A549 (cell line): ENCODE measurements around the gene SLC9A9. TPM values are rescaled to one million over a fixed set of nuclear protein-coding genes. Genes with fewer than 3 reads are reported as not detected.

ENCODE experiments used
- ATAC-seq, 2 experiments: fragments of 200-7000 bp in 1 of 2; fragments of >200 bp in 1 of 2; cut with Nextera tagmentation in 1 of 2; cut with Tn5 transposase in 1 of 2; 3 replicates each; pipeline versions ENCODE4 v1.8.0 to v1.9.1; 2018 to 2020; ENCODE audit warnings: mild to moderate bottlenecking in 1 of 2, moderate library complexity in 1 of 2
- CTCF ChIA-PET: fragments of 300-600 bp; sonication (Branson Sonifier 250); formaldehyde crosslinking; extraction: SDS; loops from one replicate; lab custom pipeline; 2021; ENCODE audit warnings: antibody characterized with exemption, inconsistent platforms; lab: Yijun Ruan, JAX
- POLR2A ChIA-PET: fragments of 350-600 bp; formaldehyde crosslinking; extraction: SDS; loops from one replicate; lab custom pipeline; 2021; ENCODE audit warnings: antibody characterized with exemption, inconsistent platforms; lab: Yijun Ruan, JAX
- DNase-seq, 2 experiments: peaks; one replicate each; pipeline versions ENCODE4 v3.0.0 to v3.0.0-alpha.2; 2011 to 2016; ENCODE audit warnings: low read depth in 1 of 2, low spot score in 1 of 2
- FAIRE-seq: peaks from 2 replicates; lab custom pipeline; 2011; peaks lifted over from hg19 to GRCh38; lab: Jason Lieb, UNC
- H3K27ac ChIP-seq, 2 experiments: fragments of >200 bp; sonication (Bioruptor Twin); formaldehyde crosslinking; 3 replicates each; pipeline ENCODE4 v1.5.1; 2016 to 2017
- H3K4me1 ChIP-seq: fragments of >200 bp; sonication (Bioruptor Twin); formaldehyde crosslinking; 3 replicates; pipeline ENCODE4 v1.6.1; 2016
- H3K4me2 ChIP-seq: fragments of >200 bp; sonication (Bioruptor Twin); formaldehyde crosslinking; 3 replicates; pipeline ENCODE4 v1.6.1; 2016
- H3K4me3 ChIP-seq: fragments of >200 bp; sonication (Bioruptor Twin); formaldehyde crosslinking; 3 replicates; pipeline ENCODE4 v1.5.1; 2016
- H3K9me3 ChIP-seq: fragments of >200 bp; sonication (Bioruptor Twin); formaldehyde crosslinking; 3 replicates; pipeline ENCODE4 v1.6.1; 2016
- CBX8 ChIP-seq: fragments of 200-600 bp; sonication (generic); IDR thresholded peaks from 2 replicates; pipeline ENCODE4 v1.6.1; 2016
- CHD2 ChIP-seq: fragments of 150-350 bp; IDR thresholded peaks from 2 replicates; pipeline ENCODE4 v1.6.1; 2014; ENCODE audit warnings: low read length; ENCODE audit not compliant: partially characterized antibody
- FOSB ChIP-seq: fragments of 250-450 bp; sonication (Bioruptor Pico); IDR thresholded peaks from 2 replicates; pipeline ENCODE4 v1.5.0; 2020; ENCODE audit warnings: mild to moderate bottlenecking, moderate library complexity
- FOXS1 ChIP-seq: fragments of 250-450 bp; sonication (Bioruptor Pico); IDR thresholded peaks from 2 replicates; pipeline ENCODE4 v1.5.0; 2020; ENCODE audit warnings: mild to moderate bottlenecking, moderate library complexity
- JUNB ChIP-seq: fragments of >200 bp; sonication (Bioruptor Twin); formaldehyde crosslinking; IDR thresholded peaks from 2 replicates; pipeline ENCODE4 v1.6.1; 2016
- KDM1A ChIP-seq: fragments of 200-600 bp; sonication (generic); IDR thresholded peaks from 2 replicates; pipeline ENCODE4 v1.6.1; 2016; ENCODE audit warnings: low read depth, mild to moderate bottlenecking
- KDM5A ChIP-seq: fragments of 200-600 bp; sonication (generic); IDR thresholded peaks from 2 replicates; pipeline ENCODE4 v1.6.1; 2016; ENCODE audit warnings: antibody characterized with exemption, mild to moderate bottlenecking
- MAFK ChIP-seq: fragments of 450-650 bp; IDR thresholded peaks from 2 replicates; pipeline ENCODE4 v1.6.1; 2014; ENCODE audit not compliant: partially characterized antibody
- MAZ ChIP-seq: fragments of 150-350 bp; IDR thresholded peaks from 2 replicates; pipeline ENCODE4 v1.6.1; 2014; ENCODE audit warnings: antibody characterized with exemption, low read depth, low read length, borderline replicate concordance
- MYC ChIP-seq: IDR thresholded peaks from 2 replicates; pipeline ENCODE4 v1.6.1; 2012; ENCODE audit warnings: mild to moderate bottlenecking, inconsistent platforms, low read length, improper control_type of control experiment, borderline replicate concordance
- NFE2L2 ChIP-seq: fragments of 150-350 bp; conservative IDR thresholded peaks from 2 replicates; pipeline ENCODE4 v1.6.1; 2014; ENCODE audit warnings: low read length
- NPAS2 ChIP-seq: fragments of 250-450 bp; sonication (Bioruptor Pico); IDR thresholded peaks from 2 replicates; pipeline ENCODE4 v1.8.0; 2022; ENCODE audit warnings: mild to moderate bottlenecking, moderate library complexity, borderline replicate concordance
- PHF8 ChIP-seq: fragments of 200-600 bp; sonication (generic); IDR thresholded peaks from 2 replicates; pipeline ENCODE4 v1.6.1; 2016; ENCODE audit warnings: low read depth, mild to moderate bottlenecking, antibody characterized with exemption, moderate library complexity, borderline replicate concordance
- POLR2AphosphoS2 ChIP-seq: conservative IDR thresholded peaks from 2 replicates; pipeline ENCODE4 v1.6.1; 2012; ENCODE audit warnings: low read length, improper control_type of control experiment, inconsistent platforms
- RAD21 ChIP-seq, 2 experiments: fragments of >200 bp in 1 of 2; sonication (Bioruptor Twin) in 1 of 2; formaldehyde crosslinking in 1 of 2; IDR thresholded peaks in 1 of 2; conservative IDR thresholded peaks in 1 of 2; 2 replicates in 1 of 2; 3 replicates in 1 of 2; pipeline ENCODE4 v1.6.1; 2012 to 2018; ENCODE audit warnings: inconsistent platforms in 1 of 2
- SREBF2 ChIP-seq: fragments of 450-650 bp; IDR thresholded peaks from 2 replicates; pipeline ENCODE4 v1.6.1; 2014; ENCODE audit warnings: mild to moderate bottlenecking, moderate library complexity
- TP53 ChIP-seq: fragments of 250-450 bp; sonication (Bioruptor Pico); IDR thresholded peaks from 2 replicates; pipeline ENCODE4 v1.5.0; 2021; ENCODE audit warnings: mild to moderate bottlenecking, moderate library complexity
- ZFP36 ChIP-seq: fragments of 450-650 bp; IDR thresholded peaks from 2 replicates; pipeline ENCODE4 v1.6.1; 2014; ENCODE audit warnings: borderline replicate concordance; ENCODE audit not compliant: partially characterized antibody
- WGBS: methylation state at CpG from one replicate; pipeline ENCODE4 v1.1.6; 2017; ENCODE audit errors: missing lambda C conversion rate; 5-methylcytosine and 5-hydroxymethylcytosine counted together
- polyA plus RNA-seq, 4 experiments: library from polyadenylated mRNA; depleted of rRNA in 3 of 4; stranded (reverse); fragments of >200 nt; fragmentation: RNase III in 1 of 4; extraction: RNeasy Plus Mini Kit Qiagen cat#74134 plus additional on column Dnase treatment in 1 of 4; gene quantifications; 2 replicates in 3 of 4; 3 replicates in 1 of 4; pipeline ENCODE4 v1.2.3, GENCODE V29; 2011 to 2017
- TF ChIP-seq, protein P1 (sequence below): IDR thresholded peaks from 2 replicates; pipeline ENCODE4 v1.6.1; 2012
- TF ChIP-seq, protein P2 (sequence below): fragments of >200 bp; sonication (Bioruptor Twin); formaldehyde crosslinking; IDR thresholded peaks from 3 replicates; pipeline ENCODE4 v1.6.1; 2016
- TF ChIP-seq, protein P3 (sequence below): fragments of 150-350 bp; IDR thresholded peaks from 2 replicates; pipeline ENCODE4 v1.6.1; 2014; ENCODE audit warnings: low read depth, mild to moderate bottlenecking, low read length
- TF ChIP-seq, protein P4 (sequence below): IDR thresholded peaks from 2 replicates; pipeline ENCODE4 v1.6.1; 2012
- TF ChIP-seq, protein P5 (sequence below): fragments of 450-650 bp; IDR thresholded peaks from 2 replicates; pipeline ENCODE4 v1.6.1; 2014; ENCODE audit warnings: antibody characterized with exemption

SLC9A9 gene
- polyA plus RNA-seq, 2 of the 4 experiments (the other 2 are of a cell fraction): 0.10 to 0.32 TPM

DNA sequence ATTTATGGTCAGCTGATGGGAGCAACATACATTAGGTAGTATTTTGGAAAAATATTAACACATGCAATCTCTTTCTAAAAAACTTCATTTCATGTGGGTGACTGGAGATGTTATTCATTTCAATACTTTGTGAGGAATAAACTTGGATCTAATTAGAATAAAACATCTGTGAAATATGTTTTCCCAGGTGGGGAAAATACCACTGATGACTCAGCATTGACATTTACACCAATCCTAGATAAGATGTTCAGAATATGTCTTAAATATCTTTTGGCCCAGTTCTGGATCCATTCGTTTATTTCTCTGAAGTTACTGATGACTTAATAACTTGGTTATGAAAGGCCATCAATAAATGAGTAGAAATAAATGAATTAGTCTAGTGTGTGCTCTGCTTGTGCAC lies 481.1 kb downstream of the SLC9A9 start:
- ChIA-PET CTCF (no interaction called here), POLR2A (no interaction called here)
- DNase-seq (no peak), FAIRE-seq (no peak), ATAC-seq (no peak)
- no peak overlapping the region for H3K4me3 ChIP-seq
- H3K4me2 ChIP-seq: no peak overlapping the region
- WGBS: 0% methylated on average over 1 of the region's 1 CpG
- no peaks in the 10 kb centered on the region for H3K9me3 ChIP-seq
- TF ChIP-seq RAD21 (conservative IDR thresholded peaks at IDR 0.05 in 1 of 2, IDR thresholded peaks at IDR 0.05 in 1 of 2): no peak
- TF ChIP-seq, protein P1, sequence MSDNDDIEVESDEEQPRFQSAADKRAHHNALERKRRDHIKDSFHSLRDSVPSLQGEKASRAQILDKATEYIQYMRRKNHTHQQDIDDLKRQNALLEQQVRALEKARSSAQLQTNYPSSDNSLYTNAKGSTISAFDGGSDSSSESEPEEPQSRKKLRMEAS: no peak
- TF ChIP-seq MAFK: peak; percentile 23
- no peak for TF ChIP-seq NPAS2 (CRISPR knock-in tag)
- no peak for TF ChIP-seq FOXS1 (CRISPR knock-in tag)
- no peak for TF ChIP-seq MAZ
- no peak for TF ChIP-seq CBX8
- TF ChIP-seq JUNB: no peak
- TF ChIP-seq, all 56 proteins: peak for 1
- no peaks in the 10 kb centered on the region for H3K4me1 ChIP-seq
- no peak overlapping the region for H3K27ac ChIP-seq

DNA sequence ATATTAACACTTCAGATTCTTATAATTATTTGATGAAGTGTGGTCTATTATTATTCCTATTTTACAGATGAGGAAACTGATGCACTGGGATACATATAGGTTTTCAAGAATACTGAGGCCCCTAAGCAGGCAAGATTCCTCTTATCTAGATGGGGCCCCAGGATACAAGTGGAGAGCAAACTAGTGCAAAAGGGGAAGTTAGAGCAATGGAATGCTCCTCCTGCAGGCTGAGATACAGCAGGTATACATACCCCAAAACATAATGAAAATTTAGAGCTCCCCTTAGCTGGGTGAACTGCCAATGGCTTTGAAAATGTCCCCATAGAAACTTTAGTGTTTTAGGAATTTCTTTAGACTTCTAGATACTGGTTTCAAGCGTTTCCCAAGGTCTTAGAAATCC lies 481.6 kb downstream of the SLC9A9 start:
- CTCF ChIA-PET: no interaction called here

DNA sequence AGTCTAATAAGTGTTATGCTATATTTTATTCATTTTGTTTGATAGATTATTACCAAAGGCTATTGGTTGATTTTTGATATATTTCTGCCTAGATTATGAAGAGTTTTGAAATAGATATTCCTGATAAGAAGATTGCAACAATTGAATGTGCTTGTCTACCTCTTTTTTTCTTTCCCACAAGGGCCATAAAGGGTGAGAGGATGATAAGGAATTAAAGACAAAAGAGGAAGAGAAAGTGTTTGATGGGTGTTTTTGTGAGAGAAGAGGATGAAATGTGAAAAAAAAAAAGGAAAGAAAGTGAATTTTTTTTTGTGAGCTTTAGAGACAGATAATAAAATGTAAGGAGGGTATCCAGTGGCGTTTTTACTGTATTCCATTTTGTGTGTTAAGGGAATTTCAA lies 484.3 kb downstream of the SLC9A9 start:
- ATAC-seq (no peak), DNase-seq (no peak), FAIRE-seq (no peak)
- no peaks in the 10 kb centered on the region for H3K4me1 ChIP-seq
- no peak overlapping the region for H3K27ac ChIP-seq
- no peak overlapping the region for H3K4me3 ChIP-seq
- TF ChIP-seq, protein P2, sequence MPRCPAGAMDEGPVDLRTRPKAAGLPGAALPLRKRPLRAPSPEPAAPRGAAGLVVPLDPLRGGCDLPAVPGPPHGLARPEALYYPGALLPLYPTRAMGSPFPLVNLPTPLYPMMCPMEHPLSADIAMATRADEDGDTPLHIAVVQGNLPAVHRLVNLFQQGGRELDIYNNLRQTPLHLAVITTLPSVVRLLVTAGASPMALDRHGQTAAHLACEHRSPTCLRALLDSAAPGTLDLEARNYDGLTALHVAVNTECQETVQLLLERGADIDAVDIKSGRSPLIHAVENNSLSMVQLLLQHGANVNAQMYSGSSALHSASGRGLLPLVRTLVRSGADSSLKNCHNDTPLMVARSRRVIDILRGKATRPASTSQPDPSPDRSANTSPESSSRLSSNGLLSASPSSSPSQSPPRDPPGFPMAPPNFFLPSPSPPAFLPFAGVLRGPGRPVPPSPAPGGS: no peak
- no peak for TF ChIP-seq TP53 (CRISPR knock-in tag)
- WGBS: 5% methylated on average over 1 of the region's 1 CpG
- H3K9me3 ChIP-seq: no peaks in the 10 kb centered on the region
- no peak overlapping the region for H3K4me2 ChIP-seq
- CTCF ChIA-PET: no interaction called here
- POLR2A ChIA-PET: no interaction called here

More for the DNA sequence above, 481.6 kb downstream of the SLC9A9 start:
- ATAC-seq (no peak), DNase-seq (no peak), FAIRE-seq (no peak)
- WGBS: 11% methylated on average over 1 of the region's 1 CpG
- TF ChIP-seq JUNB (no peak), PHF8 (no peak), SREBF2 (no peak), KDM5A (no peak), FOSB (no peak), MYC (no peak), KDM1A (no peak), CHD2 (no peak), NFE2L2 (no peak), NPAS2 (CRISPR knock-in tag) (no peak), POLR2AphosphoS2 (no peak), ZFP36 (no peak), RAD21 (conservative IDR thresholded peaks at IDR 0.05 in 1 of 2, IDR thresholded peaks at IDR 0.05 in 1 of 2) (no peak)
- TF ChIP-seq, protein P2: no peak
- TF ChIP-seq, protein P3, sequence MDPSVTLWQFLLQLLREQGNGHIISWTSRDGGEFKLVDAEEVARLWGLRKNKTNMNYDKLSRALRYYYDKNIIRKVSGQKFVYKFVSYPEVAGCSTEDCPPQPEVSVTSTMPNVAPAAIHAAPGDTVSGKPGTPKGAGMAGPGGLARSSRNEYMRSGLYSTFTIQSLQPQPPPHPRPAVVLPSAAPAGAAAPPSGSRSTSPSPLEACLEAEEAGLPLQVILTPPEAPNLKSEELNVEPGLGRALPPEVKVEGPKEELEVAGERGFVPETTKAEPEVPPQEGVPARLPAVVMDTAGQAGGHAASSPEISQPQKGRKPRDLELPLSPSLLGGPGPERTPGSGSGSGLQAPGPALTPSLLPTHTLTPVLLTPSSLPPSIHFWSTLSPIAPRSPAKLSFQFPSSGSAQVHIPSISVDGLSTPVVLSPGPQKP: no peak
- TF ChIP-seq, protein P4, sequence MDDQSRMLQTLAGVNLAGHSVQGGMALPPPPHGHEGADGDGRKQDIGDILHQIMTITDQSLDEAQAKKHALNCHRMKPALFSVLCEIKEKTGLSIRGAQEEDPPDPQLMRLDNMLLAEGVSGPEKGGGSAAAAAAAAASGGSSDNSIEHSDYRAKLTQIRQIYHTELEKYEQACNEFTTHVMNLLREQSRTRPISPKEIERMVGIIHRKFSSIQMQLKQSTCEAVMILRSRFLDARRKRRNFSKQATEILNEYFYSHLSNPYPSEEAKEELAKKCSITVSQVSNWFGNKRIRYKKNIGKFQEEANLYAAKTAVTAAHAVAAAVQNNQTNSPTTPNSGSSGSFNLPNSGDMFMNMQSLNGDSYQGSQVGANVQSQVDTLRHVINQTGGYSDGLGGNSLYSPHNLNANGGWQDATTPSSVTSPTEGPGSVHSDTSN: no peak
- TF ChIP-seq, protein P5, sequence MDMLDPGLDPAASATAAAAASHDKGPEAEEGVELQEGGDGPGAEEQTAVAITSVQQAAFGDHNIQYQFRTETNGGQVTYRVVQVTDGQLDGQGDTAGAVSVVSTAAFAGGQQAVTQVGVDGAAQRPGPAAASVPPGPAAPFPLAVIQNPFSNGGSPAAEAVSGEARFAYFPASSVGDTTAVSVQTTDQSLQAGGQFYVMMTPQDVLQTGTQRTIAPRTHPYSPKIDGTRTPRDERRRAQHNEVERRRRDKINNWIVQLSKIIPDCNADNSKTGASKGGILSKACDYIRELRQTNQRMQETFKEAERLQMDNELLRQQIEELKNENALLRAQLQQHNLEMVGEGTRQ: no peak
- Histone ChIP-seq H3K4me1 (no peaks in the 10 kb centered on the region), H3K27ac (no peak overlapping the region), H3K4me3 (no peak overlapping the region), H3K9me3 (no peaks in the 10 kb centered on the region), H3K4me2 (no peak overlapping the region)
- POLR2A ChIA-PET: no interaction called here
